PC-3 (cell line): ENCODE results near the gene CAPN12. TPM values are rescaled to one million over a fixed set of nuclear protein-coding genes. Genes with fewer than 3 reads are reported as not detected.

ENCODE experiments used
- ATAC-seq: fragments of 200-7000 bp; cut with Tn5 transposase; 2 replicates; pipeline ENCODE4 v1.9.1; 2020; ENCODE audit warnings: mild to moderate bottlenecking, moderate library complexity
- BruUV-seq: library from RNA; stranded (reverse); fragments of 400-500 nt; replicated peaks from 2 replicates; lab custom pipeline; 2021; lab: Mats Ljungman, UMichigan
- CTCF ChIA-PET: fragments of 300-600 bp; sonication (Branson Sonifier 250); formaldehyde crosslinking; loops from one replicate; lab custom pipeline; 2022; ENCODE audit warnings: antibody characterized with exemption; lab: Charles Lee
- POLR2A ChIA-PET: fragments of 300-600 bp; sonication (Branson Sonifier 250); formaldehyde crosslinking; loops from one replicate; lab custom pipeline; 2022; ENCODE audit warnings: antibody characterized with exemption; ENCODE audit not compliant: unreplicated experiment; lab: Charles Lee
- DNase-seq: peaks from one replicate; pipeline ENCODE4 v3.0.0-alpha.2; 2015
- H2AFZ ChIP-seq: fragments of 300-600 bp; sonication (generic); 2 replicates; pipeline ENCODE4 v1.6.0; 2016; ENCODE audit warnings: antibody characterized with exemption, low read length
- H3F3A ChIP-seq: fragments of 300-600 bp; sonication (generic); one replicate; pipeline ENCODE4 v1.6.0; 2017; ENCODE audit warnings: antibody characterized with exemption, low read length, control low read depth, mild to moderate bottlenecking; ENCODE audit not compliant: unreplicated experiment
- H3K27ac ChIP-seq: fragments of 300-600 bp; sonication (generic); 2 replicates; pipeline ENCODE4 v1.5.1; 2016; ENCODE audit warnings: mild to moderate bottlenecking, low read length
- H3K27me3 ChIP-seq: fragments of 300-600 bp; sonication (generic); 2 replicates; pipeline ENCODE4 v1.6.1; 2016; ENCODE audit warnings: low read length, mixed read lengths
- H3K36me3 ChIP-seq: fragments of 300-600 bp; sonication (generic); 2 replicates; pipeline ENCODE4 v1.6.1; 2016; ENCODE audit warnings: low read depth, mixed run types, low read length, mixed read lengths
- H3K4me1 ChIP-seq: fragments of 300-600 bp; sonication (generic); 2 replicates; pipeline ENCODE4 v1.5.1; 2016; ENCODE audit warnings: low read length; ENCODE audit not compliant: insufficient read depth
- H3K4me2 ChIP-seq: fragments of 300-600 bp; sonication (generic); 2 replicates; pipeline ENCODE4 v1.6.0; 2016; ENCODE audit warnings: low read length
- H3K4me3 ChIP-seq: fragments of 300-600 bp; sonication (generic); 2 replicates; pipeline ENCODE4 v1.5.1; 2016; ENCODE audit warnings: mild to moderate bottlenecking, low read length, mixed read lengths
- H3K79me2 ChIP-seq: fragments of 300-600 bp; sonication (generic); 2 replicates; pipeline ENCODE4 v1.6.1; 2017; ENCODE audit warnings: low read length, mixed read lengths
- H3K9ac ChIP-seq: fragments of 300-600 bp; sonication (generic); 2 replicates; pipeline ENCODE4 v1.6.0; 2016; ENCODE audit warnings: mild to moderate bottlenecking, low read length
- H3K9me2 ChIP-seq: fragments of 300-600 bp; sonication (generic); replicated peaks from 2 replicates; pipeline ENCODE4 v1.6.1; 2016; ENCODE audit warnings: mixed run types, low read length, mixed read lengths
- H3K9me3 ChIP-seq: fragments of 300-600 bp; sonication (generic); 2 replicates; pipeline ENCODE4 v1.6.1; 2016; ENCODE audit warnings: low read length, mixed read lengths
- H4K20me1 ChIP-seq: fragments of 300-600 bp; sonication (generic); 2 replicates; pipeline ENCODE4 v1.6.1; 2016; ENCODE audit warnings: low read length, mixed read lengths
- EZH2 ChIP-seq: fragments of 300-600 bp; sonication (generic); IDR thresholded peaks from one replicate; pipeline ENCODE4 v1.6.1; 2017; ENCODE audit warnings: antibody characterized with exemption, mild to moderate bottlenecking, low read length; ENCODE audit not compliant: unreplicated experiment
- EZH2phosphoT487 ChIP-seq: fragments of 300-600 bp; sonication (generic); IDR thresholded peaks from 2 replicates; pipeline ENCODE4 v1.6.1; 2018; ENCODE audit warnings: mild to moderate bottlenecking, antibody characterized with exemption, low read length, borderline replicate concordance
- intact Hi-C: fragments of 100-400 bp; cut with micrococcal nuclease; formaldehyde crosslinking; loops from 2 replicates; pipeline ENCODE4 v1.9.0; 2023
- total RNA-seq: library from RNA; depleted of rRNA; stranded (reverse); fragments of >200 nt; gene quantifications from 2 replicates; pipeline ENCODE4 v1.2.3, GENCODE V29; 2014
- TF ChIP-seq, protein P1 (sequence below): fragments of 300-600 bp; sonication (generic); conservative IDR thresholded peaks from 2 replicates; pipeline ENCODE4 v1.5.1; 2017; ENCODE audit warnings: antibody characterized with exemption, low read depth, mild to moderate bottlenecking, low read length

CAPN12 gene
- total RNA-seq, 1 experiment from 2014 or later = 3.8 TPM

DNA sequence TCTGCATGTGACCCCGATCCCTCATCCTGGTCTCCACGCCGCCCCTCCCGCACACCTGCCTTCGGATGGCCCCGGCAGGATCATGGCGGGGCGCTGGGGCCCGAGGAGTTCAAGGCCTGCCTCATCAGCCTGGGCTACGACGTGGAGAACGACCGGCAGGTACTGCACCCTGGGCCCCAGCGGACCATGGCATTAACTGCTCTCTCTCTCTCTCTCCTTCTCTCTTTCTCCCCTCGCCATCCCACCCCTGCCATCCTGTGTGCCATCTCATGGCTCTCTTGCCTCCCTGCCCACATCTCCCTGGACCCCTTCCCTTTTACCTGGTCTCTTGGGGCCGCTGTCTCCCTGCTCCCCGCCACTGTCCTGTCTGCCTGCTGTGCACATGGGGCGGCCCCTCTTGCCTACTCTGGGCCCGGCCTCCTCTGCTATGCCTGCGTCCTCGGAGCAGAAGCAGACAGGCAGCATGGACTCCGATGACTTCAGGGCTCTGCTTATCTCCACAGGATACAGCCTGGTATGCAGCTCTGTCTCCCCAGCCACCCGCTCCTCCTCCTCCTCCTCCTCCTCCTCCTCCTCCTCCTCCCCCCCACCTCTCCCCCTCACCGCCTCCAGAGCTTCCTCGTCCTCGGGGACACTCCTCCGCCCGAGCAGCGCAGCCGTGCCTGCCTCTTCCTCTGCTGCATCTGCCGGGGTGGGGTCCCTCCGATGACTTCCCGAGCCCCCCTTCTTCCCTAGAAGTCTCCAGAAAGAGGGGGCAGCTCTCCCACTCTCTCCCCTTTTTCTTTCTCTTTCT lies 16.2 kb downstream of the CAPN12 start:
- Histone ChIP-seq H3K9me3 (no peaks in the 10 kb centered on the region), H3K27ac (no peak overlapping the region), H3K27me3 (no peaks in the 10 kb centered on the region), H3K9me2 (no peaks in the 10 kb centered on the region), H3K9ac (no peak overlapping the region), H3K4me2 (no peak overlapping the region), H3K4me3 (no peak overlapping the region), H3F3A (no peaks in the 10 kb centered on the region), H3K79me2 (no peaks in the 10 kb centered on the region), H4K20me1 (no peaks in the 10 kb centered on the region), H3K4me1 (no peaks in the 10 kb centered on the region), H2AFZ (no peak overlapping the region), H3K36me3 (peaks cover 41% of the 10 kb centered on the region)
- intact Hi-C loops = no loop called here
- POLR2A ChIA-PET = no interaction called here
- TF ChIP-seq EZH2 (no peak), EZH2phosphoT487 (no peak)
- TF ChIP-seq, protein P1, sequence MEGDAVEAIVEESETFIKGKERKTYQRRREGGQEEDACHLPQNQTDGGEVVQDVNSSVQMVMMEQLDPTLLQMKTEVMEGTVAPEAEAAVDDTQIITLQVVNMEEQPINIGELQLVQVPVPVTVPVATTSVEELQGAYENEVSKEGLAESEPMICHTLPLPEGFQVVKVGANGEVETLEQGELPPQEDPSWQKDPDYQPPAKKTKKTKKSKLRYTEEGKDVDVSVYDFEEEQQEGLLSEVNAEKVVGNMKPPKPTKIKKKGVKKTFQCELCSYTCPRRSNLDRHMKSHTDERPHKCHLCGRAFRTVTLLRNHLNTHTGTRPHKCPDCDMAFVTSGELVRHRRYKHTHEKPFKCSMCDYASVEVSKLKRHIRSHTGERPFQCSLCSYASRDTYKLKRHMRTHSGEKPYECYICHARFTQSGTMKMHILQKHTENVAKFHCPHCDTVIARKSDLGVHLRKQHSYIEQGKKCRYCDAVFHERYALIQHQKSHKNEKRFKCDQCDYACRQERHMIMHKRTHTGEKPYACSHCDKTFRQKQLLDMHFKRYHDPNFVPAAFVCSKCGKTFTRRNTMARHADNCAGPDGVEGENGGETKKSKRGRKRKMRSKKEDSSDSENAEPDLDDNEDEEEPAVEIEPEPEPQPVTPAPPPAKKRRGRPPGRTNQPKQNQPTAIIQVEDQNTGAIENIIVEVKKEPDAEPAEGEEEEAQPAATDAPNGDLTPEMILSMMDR = no peak
- CTCF ChIA-PET = no interaction called here
- ATAC-seq (no peak), DNase-seq (no peak)
- BruUV-seq = no TSS peak

DNA sequence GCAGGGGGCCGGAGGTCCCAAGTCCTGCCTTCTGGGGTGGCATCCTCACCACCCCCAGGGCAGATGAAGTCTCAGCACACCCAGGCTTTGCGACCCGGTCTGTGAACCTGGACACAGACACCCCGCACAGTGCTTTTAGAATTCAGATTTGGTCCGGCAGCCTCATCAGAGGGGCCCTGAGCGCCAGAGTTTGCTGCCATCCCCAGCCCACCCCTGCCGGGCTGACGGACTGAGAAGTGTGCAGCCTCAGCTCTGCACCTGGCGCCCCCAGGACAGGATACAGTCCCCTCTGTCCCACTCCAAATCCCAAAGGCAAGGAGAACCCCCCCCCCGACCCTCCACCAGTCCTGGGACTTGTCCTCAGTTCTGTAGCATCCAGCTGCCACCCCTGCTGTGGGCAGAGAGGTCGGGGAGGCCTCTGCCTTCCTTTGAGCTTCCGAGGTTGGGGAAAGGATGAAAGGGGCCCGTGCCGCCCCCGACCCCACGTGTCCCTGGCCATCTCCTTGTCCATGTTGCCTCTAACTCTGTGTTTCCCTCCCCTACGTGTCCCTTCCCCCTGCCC lies 16.9 kb downstream of the CAPN12 start:
- no peaks in the 10 kb centered on the region for H3K9me2 ChIP-seq
- no peak overlapping the region for H3K9ac ChIP-seq
- H3K27me3 ChIP-seq = no peaks in the 10 kb centered on the region
- H3K36me3 ChIP-seq = peaks cover 46% of the 10 kb centered on the region
- no peak overlapping the region for H2AFZ ChIP-seq
- H4K20me1 ChIP-seq = no peaks in the 10 kb centered on the region
- TF ChIP-seq EZH2 = no peak
- TF ChIP-seq, protein P1 = no peak
- TF ChIP-seq EZH2phosphoT487 = no peak
- H3F3A ChIP-seq = no peaks in the 10 kb centered on the region
- H3K4me2 ChIP-seq = no peak overlapping the region
- no peak overlapping the region for H3K27ac ChIP-seq
- CTCF ChIA-PET = no interaction called here
- no peaks in the 10 kb centered on the region for H3K9me3 ChIP-seq
- no peaks in the 10 kb centered on the region for H3K4me1 ChIP-seq
- intact Hi-C loops = no loop called here
- ATAC-seq (no peak), DNase-seq (no peak)
- no peaks in the 10 kb centered on the region for H3K79me2 ChIP-seq
- no TSS peak for BruUV-seq
- POLR2A ChIA-PET = no interaction called here
- no peak overlapping the region for H3K4me3 ChIP-seq
